Subcutaneous adipose tissue (tissue), 4 donors: ENCODE measurements around the gene CGB1. TPM values are rescaled to one million over a fixed set of nuclear protein-coding genes. Genes with fewer than 3 reads are reported as not detected.

Experiments
- CTCF ChIP-seq: fragments of 450-650 bp; IDR thresholded peaks from one replicate; pipeline ENCODE4 v1.5.1; 2016; ENCODE audit warnings: low read depth, mild to moderate bottlenecking, control low read depth, antibody characterized with exemption, moderate library complexity
- total RNA-seq, 4 donors: library from RNA; depleted of rRNA; stranded (reverse); fragments of >200 nt; gene quantifications; one replicate each; pipeline ENCODE4 v1.1.0, GENCODE V29; 2016

Gene CGB1
- total RNA-seq, 4 donors from 2014 or later, result not detected

GRCh38 chr19:49004133-49004532 lies 32.6 kb downstream of the CGB1 start:
- TF ChIP-seq CTCF, result no peak

- no peak for TF ChIP-seq CTCF
Measured at GRCh38 chr19:48999481-49000325, 37.0 kb downstream of the CGB1 start.

- TF ChIP-seq CTCF, result no peak
Measured at GRCh38 chr19:48997972-48998371, 38.7 kb downstream of the CGB1 start.

GRCh38 chr19:48994035-48994386 lies 42.7 kb downstream of the CGB1 start:
- TF ChIP-seq CTCF, result no peak

GRCh38 chr19:48993175-48994034 lies 43.3 kb downstream of the CGB1 start, which contains the start of the genes GYS1 and RUVBL2:
TSS of gene GYS1 (minus strand) at chr19:48993309. CDS start at chr19:48993112, 197 bp downstream.
TSS of gene RUVBL2 (plus strand) at chr19:48993887. CDS start at chr19:48993912, 25 bp downstream.
- no peak for TF ChIP-seq CTCF

- no peak for TF ChIP-seq CTCF
Measured at GRCh38 chr19:48992581-48993174, 44.0 kb downstream of the CGB1 start.
